Fibroblast of skin of abdomen (primary cell): ENCODE measurements around the gene PTDSS2.
"Not testable (repeated sequence)": the region's sequence is repeated elsewhere in the genome, so short reads cannot be mapped to it uniquely, and the experiment has no call there.

Source experiments
- DNase-seq: peaks from one replicate; pipeline ENCODE4 v3.0.0-alpha.2; 2013

Gene PTDSS2

GRCh38 chr11:508956-509355 lies 58.9 kb downstream of the PTDSS2 start:
- no peak for DNase-seq

GRCh38 chr11:512761-513595 lies 62.9 kb downstream of the PTDSS2 start:
- no peak for DNase-seq

GRCh38 chr11:514606-515005 lies 64.5 kb downstream of the PTDSS2 start:
- no peak for DNase-seq

- no peak for DNase-seq
Observed at GRCh38 chr11:515131-515530, 65.1 kb downstream of the PTDSS2 start.

- DNase-seq, result no peak
Observed at GRCh38 chr11:516400-516799, 66.3 kb downstream of the PTDSS2 start.

- DNase-seq, result not testable (repeated sequence)
Observed at GRCh38 chr11:516918-517685, 67.0 kb downstream of the PTDSS2 start.

GRCh38 chr11:518463-519202 lies 68.6 kb downstream of the PTDSS2 start:
- DNase-seq, result peak; percentile 90

- no peak for DNase-seq
Observed at GRCh38 chr11:520428-521176, 70.5 kb downstream of the PTDSS2 start.

GRCh38 chr11:521177-521688 lies 71.2 kb downstream of the PTDSS2 start:
- DNase-seq, result no peak

- no peak for DNase-seq
Observed at GRCh38 chr11:526192-526591, 76.1 kb downstream of the PTDSS2 start.

GRCh38 chr11:528166-528814 lies 78.2 kb downstream of the PTDSS2 start:
- DNase-seq, result no peak

GRCh38 chr11:528815-529727 lies 79.0 kb downstream of the PTDSS2 start:
- no peak for DNase-seq

GRCh38 chr11:529728-530411 lies 79.8 kb downstream of the PTDSS2 start:
- no peak for DNase-seq

- no peak for DNase-seq
Observed at GRCh38 chr11:530960-531831, 81.1 kb downstream of the PTDSS2 start.

- no peak for DNase-seq
Observed at GRCh38 chr11:531919-532526, 81.9 kb downstream of the PTDSS2 start.

- no peak for DNase-seq
Observed at GRCh38 chr11:532527-532985, 82.5 kb downstream of the PTDSS2 start.

- no peak for DNase-seq
Observed at GRCh38 chr11:532986-533585, 83.0 kb downstream of the PTDSS2 start.
